ENCODE measurements around the gene SPATA45. TPM values are rescaled to one million over a fixed set of nuclear protein-coding genes. Genes with fewer than 3 reads are reported as not detected.
A peak's percentile ranks its signal among the peaks of the same experiment; 100 is the strongest.

SPATA45 gene
- total RNA-seq, 1 donor from 2014 or later: not detected

DNA sequence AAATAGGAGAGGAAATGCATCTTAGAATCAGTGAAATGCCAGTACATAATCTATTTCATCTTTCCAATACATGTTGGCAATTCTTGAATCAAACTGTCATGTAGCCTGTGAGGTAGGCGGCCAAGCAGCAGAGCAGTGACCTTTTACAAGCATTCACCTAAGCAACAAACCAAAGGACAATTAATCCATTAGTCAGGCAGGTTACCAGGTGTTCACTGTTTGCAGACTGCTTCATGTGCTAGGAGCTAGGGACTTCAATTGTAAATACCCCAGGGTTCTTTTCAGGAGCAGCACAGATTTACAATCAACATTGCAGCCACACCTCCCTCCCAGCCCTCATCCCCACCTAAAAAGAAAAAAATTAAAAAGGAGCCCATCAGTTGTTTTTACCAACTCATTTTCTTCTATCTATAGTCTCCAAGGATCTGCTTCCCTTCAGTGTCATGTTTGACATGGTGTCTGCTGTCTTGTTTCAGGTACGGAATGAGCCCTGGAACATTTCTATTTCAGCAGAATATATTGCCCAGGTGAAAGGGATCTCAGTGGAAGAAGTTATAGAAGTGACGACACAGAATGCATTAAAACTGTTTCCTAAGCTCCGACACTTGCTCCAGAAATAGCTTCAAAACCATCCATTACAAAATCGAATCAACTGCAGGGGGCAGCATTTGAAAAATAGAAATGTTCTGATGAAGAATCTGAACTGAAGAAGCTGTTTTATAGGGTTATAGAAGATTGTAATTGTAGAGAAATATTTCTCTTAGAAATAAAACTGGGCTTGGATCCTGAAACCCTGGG lies 32.7 kb downstream of the SPATA45 start:
- Mint-ChIP-seq H3K36me3 (ENCODE audit: unreplicated experiment) (no peaks in the 10 kb centered on the region), H3K4me3 (ENCODE audit: unreplicated experiment) (no peak overlapping the region), H3K9me3 (ENCODE audit: unreplicated experiment) (no peaks in the 10 kb centered on the region), H3K4me1 (ENCODE audit: low read depth, unreplicated experiment) (no peaks in the 10 kb centered on the region), H3K27me3 (ENCODE audit: unreplicated experiment) (no peaks in the 10 kb centered on the region), H3K27ac (ENCODE audit: unreplicated experiment) (no peak overlapping the region)
- DNase-seq: no peak
- TF ChIP-seq, protein P1, sequence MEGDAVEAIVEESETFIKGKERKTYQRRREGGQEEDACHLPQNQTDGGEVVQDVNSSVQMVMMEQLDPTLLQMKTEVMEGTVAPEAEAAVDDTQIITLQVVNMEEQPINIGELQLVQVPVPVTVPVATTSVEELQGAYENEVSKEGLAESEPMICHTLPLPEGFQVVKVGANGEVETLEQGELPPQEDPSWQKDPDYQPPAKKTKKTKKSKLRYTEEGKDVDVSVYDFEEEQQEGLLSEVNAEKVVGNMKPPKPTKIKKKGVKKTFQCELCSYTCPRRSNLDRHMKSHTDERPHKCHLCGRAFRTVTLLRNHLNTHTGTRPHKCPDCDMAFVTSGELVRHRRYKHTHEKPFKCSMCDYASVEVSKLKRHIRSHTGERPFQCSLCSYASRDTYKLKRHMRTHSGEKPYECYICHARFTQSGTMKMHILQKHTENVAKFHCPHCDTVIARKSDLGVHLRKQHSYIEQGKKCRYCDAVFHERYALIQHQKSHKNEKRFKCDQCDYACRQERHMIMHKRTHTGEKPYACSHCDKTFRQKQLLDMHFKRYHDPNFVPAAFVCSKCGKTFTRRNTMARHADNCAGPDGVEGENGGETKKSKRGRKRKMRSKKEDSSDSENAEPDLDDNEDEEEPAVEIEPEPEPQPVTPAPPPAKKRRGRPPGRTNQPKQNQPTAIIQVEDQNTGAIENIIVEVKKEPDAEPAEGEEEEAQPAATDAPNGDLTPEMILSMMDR (IDR thresholded peaks at IDR 0.05; ENCODE audit: partially characterized antibody, unreplicated experiment): peak; percentile 16

DNA sequence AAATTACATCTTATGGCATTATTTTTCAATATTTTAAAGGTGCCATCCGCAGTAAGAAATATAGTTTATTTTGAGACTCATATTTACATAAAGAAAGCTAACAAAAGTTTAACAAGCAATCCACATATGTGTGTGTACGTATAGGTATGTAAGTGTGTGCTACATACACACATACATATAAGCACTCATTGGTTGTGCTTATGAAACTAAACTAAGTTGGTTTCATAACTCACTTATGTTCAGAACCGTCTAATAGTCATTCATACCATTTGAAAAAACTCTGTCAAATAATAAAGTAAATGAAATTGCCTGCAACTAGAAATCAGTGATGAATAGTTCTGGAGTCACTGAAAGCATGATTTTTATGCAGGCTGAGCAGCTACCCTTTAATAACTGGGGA lies 41.7 kb downstream of the SPATA45 start:
- TF ChIP-seq, protein P1 (IDR thresholded peaks at IDR 0.05; ENCODE audit: partially characterized antibody, unreplicated experiment): no peak
- Mint-ChIP-seq H3K36me3 (ENCODE audit: unreplicated experiment) (peaks cover 11% of the 10 kb centered on the region), H3K4me1 (ENCODE audit: low read depth, unreplicated experiment) (no peaks in the 10 kb centered on the region), H3K9me3 (ENCODE audit: unreplicated experiment) (no peaks in the 10 kb centered on the region), H3K27me3 (ENCODE audit: unreplicated experiment) (no peaks in the 10 kb centered on the region), H3K4me3 (ENCODE audit: unreplicated experiment) (no peak overlapping the region), H3K27ac (ENCODE audit: unreplicated experiment) (no peak overlapping the region)
- no peak for DNase-seq

DNA sequence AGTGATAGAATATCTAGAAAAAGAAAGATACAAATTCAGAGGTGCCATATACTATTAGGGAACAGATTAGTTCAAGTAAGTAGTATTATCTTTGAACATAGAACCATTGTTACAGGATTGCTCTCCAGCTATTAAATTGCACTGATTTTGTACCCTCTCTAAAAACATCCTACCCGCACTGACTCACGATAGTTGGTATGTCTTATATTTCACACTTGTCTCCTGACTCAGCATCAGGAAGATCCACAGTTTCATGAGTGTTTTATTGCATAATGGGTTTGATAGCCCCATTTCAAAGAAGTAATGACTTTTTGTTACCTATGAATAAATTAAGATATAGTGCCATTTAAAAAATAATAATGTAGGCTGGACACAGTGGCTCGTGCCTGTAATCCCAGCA lies 49.8 kb downstream of the SPATA45 start:
- Mint-ChIP-seq H3K27ac (ENCODE audit: unreplicated experiment) (no peak overlapping the region), H3K36me3 (ENCODE audit: unreplicated experiment) (peaks cover 11% of the 10 kb centered on the region)

DNA sequence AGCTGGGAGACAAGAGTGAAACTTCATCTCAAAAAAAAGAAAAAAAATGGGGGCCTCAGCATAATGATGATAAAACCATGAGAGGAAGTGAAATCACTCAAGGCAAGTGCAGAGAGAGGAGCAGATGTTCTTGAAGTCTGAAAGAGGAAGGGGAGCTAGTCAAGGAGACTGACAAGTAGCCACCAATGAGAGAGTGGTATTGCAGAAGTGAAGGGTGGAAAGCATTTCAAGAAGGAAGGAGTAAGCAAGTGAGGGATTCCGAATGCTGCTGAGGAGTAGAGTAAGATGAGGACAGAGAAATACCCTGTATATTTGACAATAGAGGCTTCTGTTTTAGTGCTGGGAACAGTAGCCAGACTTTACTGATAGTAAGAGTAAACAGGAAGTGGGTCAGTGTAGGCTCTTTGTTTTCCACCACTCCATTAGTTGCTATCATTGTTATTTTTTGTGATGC lies 52.9 kb downstream of the SPATA45 start:
- Mint-ChIP-seq H3K27me3 (ENCODE audit: unreplicated experiment) (peaks cover 7% of the 10 kb centered on the region), H3K27ac (ENCODE audit: unreplicated experiment) (no peak overlapping the region), H3K36me3 (ENCODE audit: unreplicated experiment) (no peaks in the 10 kb centered on the region), H3K4me1 (ENCODE audit: low read depth, unreplicated experiment) (peaks cover 6% of the 10 kb centered on the region), H3K9me3 (ENCODE audit: unreplicated experiment) (peaks cover 4% of the 10 kb centered on the region), H3K4me3 (ENCODE audit: unreplicated experiment) (no peak overlapping the region)
- no peak for DNase-seq
- TF ChIP-seq, protein P1 (IDR thresholded peaks at IDR 0.05; ENCODE audit: partially characterized antibody, unreplicated experiment): no peak

More for the DNA sequence above, 49.8 kb downstream of the SPATA45 start:
- DNase-seq: no peak
- Mint-ChIP-seq H3K4me3 (ENCODE audit: unreplicated experiment) (no peak overlapping the region), H3K9me3 (ENCODE audit: unreplicated experiment) (no peaks in the 10 kb centered on the region), H3K27me3 (ENCODE audit: unreplicated experiment) (no peaks in the 10 kb centered on the region), H3K4me1 (ENCODE audit: low read depth, unreplicated experiment) (peaks cover 4% of the 10 kb centered on the region)
- TF ChIP-seq, protein P1 (IDR thresholded peaks at IDR 0.05; ENCODE audit: partially characterized antibody, unreplicated experiment): no peak

DNA sequence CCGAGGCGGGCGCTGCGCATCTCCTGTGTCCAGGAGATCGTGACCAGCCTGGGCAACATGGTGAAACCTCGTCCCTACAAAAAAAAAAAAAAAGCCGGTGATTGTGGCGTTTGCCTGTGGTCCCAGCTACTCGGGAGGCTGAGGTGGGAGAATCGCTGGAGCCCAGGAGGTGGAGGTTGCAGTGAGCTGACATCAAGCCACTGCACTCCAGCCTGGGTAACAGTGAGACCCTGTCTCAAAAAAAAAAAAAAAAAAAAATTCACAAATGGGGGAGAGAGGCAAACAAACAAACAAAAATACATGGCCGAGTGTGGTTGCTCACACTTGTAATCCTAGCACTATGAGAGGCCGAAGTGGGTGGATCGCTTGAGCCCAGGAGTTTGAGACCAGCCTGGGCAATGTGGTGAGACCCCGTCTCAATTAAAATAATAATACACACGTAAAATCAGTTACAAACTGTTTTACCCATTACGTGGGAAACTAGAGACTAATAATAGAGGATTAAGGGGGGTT lies 55.0 kb downstream of the SPATA45 start:
- Mint-ChIP-seq H3K36me3 (ENCODE audit: unreplicated experiment) (no peaks in the 10 kb centered on the region), H3K9me3 (ENCODE audit: unreplicated experiment) (peaks cover 4% of the 10 kb centered on the region), H3K4me1 (ENCODE audit: low read depth, unreplicated experiment) (peaks cover 6% of the 10 kb centered on the region), H3K4me3 (ENCODE audit: unreplicated experiment) (peak overlapping the region; percentile 100), H3K27me3 (ENCODE audit: unreplicated experiment) (peaks cover 7% of the 10 kb centered on the region), H3K27ac (ENCODE audit: unreplicated experiment) (peak overlapping the region; percentile 99)
- DNase-seq: no peak
- TF ChIP-seq, protein P1 (IDR thresholded peaks at IDR 0.05; ENCODE audit: partially characterized antibody, unreplicated experiment): no peak
